LNCaP clone FGC (cell line): ENCODE data around the gene SMARCA4.
A peak's percentile ranks its signal among the peaks of the same experiment; 100 is the strongest.

Source experiments
- DNase-seq: peaks from one replicate; pipeline ENCODE4 v3.0.0-alpha.2; 2011; ENCODE audit warnings: low read depth
- H3K4me3 ChIP-seq: 2 replicates; pipeline ENCODE4 v1.5.1; 2011; ENCODE audit warnings: mild to moderate bottlenecking, low read depth, low read length, control low read depth
- CTCF ChIP-seq: IDR thresholded peaks from 2 replicates; pipeline ENCODE4 v1.5.1; 2012; ENCODE audit warnings: mild to moderate bottlenecking; ENCODE audit not compliant: control insufficient read depth, insufficient read depth; ENCODE audit errors: extremely low read depth

SMARCA4 gene

DNA sequence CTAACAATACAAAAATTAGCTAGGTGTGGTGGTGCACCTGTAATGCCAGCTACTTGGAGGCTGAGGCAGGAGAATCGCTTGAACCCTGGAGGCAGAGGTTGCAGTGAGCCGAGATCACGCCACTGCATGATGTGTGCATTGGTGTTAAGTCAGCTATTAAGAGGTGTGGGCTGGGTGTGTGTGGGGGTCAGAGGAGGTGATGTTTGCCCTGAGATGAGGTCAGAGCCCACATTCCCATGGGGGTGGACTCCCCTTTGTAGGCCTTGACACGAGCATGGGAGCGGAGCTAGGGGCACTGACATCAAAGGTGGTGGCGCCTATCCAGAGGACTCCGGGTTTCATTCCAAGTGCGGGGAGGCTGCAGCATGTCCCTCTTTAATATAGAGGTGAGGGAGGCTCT is 93.8 kb downstream of the SMARCA4 start:
- TF ChIP-seq CTCF = no peak
- DNase-seq = no peak
- no peak overlapping the region for H3K4me3 ChIP-seq

GRCh38 chr19:11058246-11059030 is 97.6 kb downstream of the SMARCA4 start:
- no peak overlapping the region for H3K4me3 ChIP-seq
- TF ChIP-seq CTCF = no peak
- no peak for DNase-seq

DNA sequence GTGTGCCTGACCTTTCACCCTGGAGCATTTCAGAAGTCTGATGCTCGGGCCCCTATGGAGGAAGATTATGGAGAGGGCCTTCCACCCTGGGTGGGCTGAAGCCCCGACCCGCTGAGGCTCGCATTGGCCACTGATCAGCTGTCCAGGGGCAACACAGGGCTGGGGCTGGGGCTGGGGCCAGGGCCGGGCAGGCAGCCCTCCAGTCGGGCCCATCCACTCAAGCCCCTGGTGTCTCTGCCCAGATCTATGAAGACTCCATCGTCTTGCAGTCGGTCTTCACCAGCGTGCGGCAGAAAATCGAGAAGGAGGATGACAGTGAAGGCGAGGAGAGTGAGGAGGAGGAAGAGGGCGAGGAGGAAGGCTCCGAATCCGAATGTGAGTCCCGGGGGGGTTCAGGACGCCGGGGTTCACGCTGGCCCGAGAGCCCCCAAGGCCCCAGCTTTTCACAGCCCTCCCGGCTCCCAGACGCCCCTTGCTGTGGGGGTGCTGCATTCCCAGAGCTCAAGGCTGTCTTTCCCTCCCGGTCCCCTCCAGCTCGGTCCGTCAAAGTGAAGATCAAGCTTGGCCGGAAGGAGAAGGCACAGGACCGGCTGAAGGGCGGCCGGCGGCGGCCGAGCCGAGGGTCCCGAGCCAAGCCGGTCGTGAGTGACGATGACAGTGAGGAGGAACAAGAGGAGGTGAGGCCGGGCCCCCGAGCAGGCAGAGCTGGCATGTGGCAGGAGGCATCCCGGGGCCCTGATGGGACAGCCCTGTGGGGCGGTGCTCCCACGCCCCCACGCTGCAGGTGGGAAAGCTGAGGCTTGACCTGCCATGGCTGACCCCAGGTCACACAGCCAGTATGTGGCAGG is 98.9 kb downstream of the SMARCA4 start:
- TF ChIP-seq CTCF = no peak
- no peak overlapping the region for H3K4me3 ChIP-seq
- no peak for DNase-seq

DNA sequence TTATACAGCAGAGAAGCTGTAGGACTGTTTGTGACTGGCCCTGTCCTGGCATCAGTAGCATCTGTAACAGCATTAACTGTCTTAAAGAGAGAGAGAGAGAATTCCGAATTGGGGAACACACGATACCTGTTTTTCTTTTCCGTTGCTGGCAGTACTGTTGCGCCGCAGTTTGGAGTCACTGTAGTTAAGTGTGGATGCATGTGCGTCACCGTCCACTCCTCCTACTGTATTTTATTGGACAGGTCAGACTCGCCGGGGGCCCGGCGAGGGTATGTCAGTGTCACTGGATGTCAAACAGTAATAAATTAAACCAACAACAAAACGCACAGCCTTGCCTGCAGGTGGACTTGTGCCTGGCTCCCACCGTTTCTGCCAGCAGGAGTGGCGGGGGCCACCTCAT is 101.1 kb downstream of the SMARCA4 start:
- DNase-seq = no peak
- TF ChIP-seq CTCF = no peak

GRCh38 chr19:11063434-11063833 is 102.6 kb downstream of the SMARCA4 start:
- no peak overlapping the region for H3K4me3 ChIP-seq
- no peak for DNase-seq
- TF ChIP-seq CTCF = no peak

More for the DNA sequence above, 101.1 kb downstream of the SMARCA4 start:
- no peak overlapping the region for H3K4me3 ChIP-seq

GRCh38 chr19:11064831-11065303 is 104.0 kb downstream of the SMARCA4 start:
- no peak for TF ChIP-seq CTCF
- DNase-seq = peak; percentile 15
- no peak overlapping the region for H3K4me3 ChIP-seq
